Smooth muscle cell (in vitro differentiated cells): ENCODE measurements around the gene FCF1. TPM values are rescaled to one million over a fixed set of nuclear protein-coding genes. Genes with fewer than 3 reads are reported as not detected.

Source experiments
- DNase-seq: peaks from one replicate; lab custom pipeline; 2025; ENCODE audit not compliant: unreplicated experiment; lab: John Stamatoyannopoulos, UW
- H2AFZ ChIP-seq: fragments of 200-600 bp; sonication (generic); 2 replicates; pipeline ENCODE4 v1.6.0; 2016; ENCODE audit warnings: antibody characterized with exemption, low read depth, mild to moderate bottlenecking
- H3F3A ChIP-seq: fragments of 200-600 bp; sonication (generic); 2 replicates; pipeline ENCODE4 v1.6.0; 2017; ENCODE audit warnings: antibody characterized with exemption, low read depth
- H3K27ac ChIP-seq: fragments of 200-600 bp; sonication (generic); 2 replicates; pipeline ENCODE4 v1.5.1; 2016; ENCODE audit warnings: low read depth, mild to moderate bottlenecking
- H3K27me3 ChIP-seq: fragments of 200-600 bp; sonication (generic); 2 replicates; pipeline ENCODE4 v1.6.1; 2016; ENCODE audit warnings: low read depth, mild to moderate bottlenecking
- H3K36me3 ChIP-seq: fragments of 200-600 bp; sonication (generic); 2 replicates; pipeline ENCODE4 v1.5.1; 2016; ENCODE audit warnings: low read depth
- H3K4me1 ChIP-seq: fragments of 200-600 bp; sonication (generic); 2 replicates; pipeline ENCODE4 v1.5.1; 2016; ENCODE audit warnings: low read depth
- H3K4me2 ChIP-seq: fragments of 200-600 bp; sonication (generic); 2 replicates; pipeline ENCODE4 v1.6.0; 2016; ENCODE audit warnings: mild to moderate bottlenecking
- H3K4me3 ChIP-seq: fragments of 200-600 bp; sonication (generic); 2 replicates; pipeline ENCODE4 v1.5.1; 2016; ENCODE audit warnings: mild to moderate bottlenecking
- H3K79me2 ChIP-seq: fragments of 200-600 bp; sonication (generic); 2 replicates; pipeline ENCODE4 v1.6.0; 2016; ENCODE audit warnings: low read depth, mild to moderate bottlenecking
- H3K9ac ChIP-seq: fragments of 200-600 bp; sonication (generic); 2 replicates; pipeline ENCODE4 v1.6.0; 2016; ENCODE audit warnings: low read depth
- H3K9me3 ChIP-seq: fragments of 200-600 bp; sonication (generic); replicated peaks from 2 replicates; pipeline ENCODE4 v1.5.1; 2016; ENCODE audit warnings: low read depth
- H4K20me1 ChIP-seq: fragments of 200-600 bp; sonication (generic); 2 replicates; pipeline ENCODE4 v1.6.0; 2016; ENCODE audit warnings: low read depth
- CTCF ChIP-seq: fragments of 200-600 bp; sonication (generic); IDR thresholded peaks from 2 replicates; pipeline ENCODE4 v1.5.1; 2017; ENCODE audit warnings: borderline replicate concordance, mild to moderate bottlenecking, antibody characterized with exemption; ENCODE audit not compliant: insufficient read depth, poor library complexity, severe bottlenecking
- WGBS: methylation state at CpG from one replicate; pipeline ENCODE4 v1.1.7; 2016; ENCODE audit warnings: low lambda C conversion rate; 5-methylcytosine and 5-hydroxymethylcytosine counted together
- polyA plus RNA-seq: library from polyadenylated mRNA; unstranded; fragments of >200 nt; fragmentation: Nextera tagmentation; extraction: Ambion mirVana; gene quantifications from 2 replicates; pipeline ENCODE4 v1.2.1, GENCODE V29; 2016
- total RNA-seq: library from RNA; depleted of rRNA; stranded (reverse); fragments of >200 nt; gene quantifications from 2 replicates; pipeline ENCODE4 v1.2.3, GENCODE V29; 2014

FCF1 gene
- total and polyA plus RNA-seq, 2 experiments from 2014 or later = 14.6 to 36.2 TPM

- peak overlapping the region; percentile 61 for H3K27ac ChIP-seq
- H4K20me1 ChIP-seq = peaks cover 71% of the 10 kb centered on the region
- H3F3A ChIP-seq = no peaks in the 10 kb centered on the region
- no peak for DNase-seq
- no peaks in the 10 kb centered on the region for H3K4me1 ChIP-seq
- no peak overlapping the region for H2AFZ ChIP-seq
- TF ChIP-seq CTCF = no peak
- WGBS = 53% methylated on average over 2 of the region's 2 CpGs
- no peak overlapping the region for H3K9ac ChIP-seq
- no peaks in the 10 kb centered on the region for H3K36me3 ChIP-seq
- no peaks in the 10 kb centered on the region for H3K27me3 ChIP-seq
- H3K9me3 ChIP-seq = no peaks in the 10 kb centered on the region
- no peak overlapping the region for H3K4me2 ChIP-seq
- peaks cover 91% of the 10 kb centered on the region for H3K79me2 ChIP-seq
- no peak overlapping the region for H3K4me3 ChIP-seq
Measured at GRCh38 chr14:74697543-74697942, 15.4 kb upstream of the FCF1 start.

GRCh38 chr14:74697976-74698375, 15.0 kb upstream of the FCF1 start:
- H3K9ac ChIP-seq = no peak overlapping the region
- peak overlapping the region; percentile 61 for H3K27ac ChIP-seq
- 100% methylated on average over 2 of the region's 2 CpGs for WGBS
- H3K9me3 ChIP-seq = no peaks in the 10 kb centered on the region
- no peaks in the 10 kb centered on the region for H3K36me3 ChIP-seq
- H3K79me2 ChIP-seq = peaks cover 94% of the 10 kb centered on the region
- H3F3A ChIP-seq = no peaks in the 10 kb centered on the region
- H2AFZ ChIP-seq = no peak overlapping the region
- no peak for DNase-seq
- TF ChIP-seq CTCF = no peak
- H3K4me3 ChIP-seq = no peak overlapping the region
- H3K4me1 ChIP-seq = no peaks in the 10 kb centered on the region
- H3K4me2 ChIP-seq = no peak overlapping the region
- H4K20me1 ChIP-seq = peaks cover 67% of the 10 kb centered on the region
- no peaks in the 10 kb centered on the region for H3K27me3 ChIP-seq

- H3K9me3 ChIP-seq = no peaks in the 10 kb centered on the region
- peaks cover 94% of the 10 kb centered on the region for H3K79me2 ChIP-seq
- H3K4me1 ChIP-seq = no peaks in the 10 kb centered on the region
- H3K27me3 ChIP-seq = no peaks in the 10 kb centered on the region
- H3K4me3 ChIP-seq = no peak overlapping the region
- H3F3A ChIP-seq = no peaks in the 10 kb centered on the region
- no peak overlapping the region for H2AFZ ChIP-seq
- no peaks in the 10 kb centered on the region for H3K36me3 ChIP-seq
- TF ChIP-seq CTCF = no peak
- H3K9ac ChIP-seq = no peak overlapping the region
- H3K27ac ChIP-seq = peak overlapping the region; percentile 61
- 100% methylated on average over 4 of the region's 4 CpGs for WGBS
- H3K4me2 ChIP-seq = no peak overlapping the region
- H4K20me1 ChIP-seq = peaks cover 63% of the 10 kb centered on the region
- no peak for DNase-seq
Measured at GRCh38 chr14:74698465-74698864, 14.5 kb upstream of the FCF1 start.

- Histone ChIP-seq H3K4me2 (no peak overlapping the region), H3K4me3 (no peak overlapping the region), H3K79me2 (peaks cover 97% of the 10 kb centered on the region), H3K27ac (no peak overlapping the region), H3K27me3 (no peaks in the 10 kb centered on the region), H3K36me3 (no peaks in the 10 kb centered on the region), H3K9ac (no peak overlapping the region), H3K4me1 (no peaks in the 10 kb centered on the region), H3F3A (peaks cover 2% of the 10 kb centered on the region), H2AFZ (no peak overlapping the region), H3K9me3 (no peaks in the 10 kb centered on the region), H4K20me1 (peaks cover 78% of the 10 kb centered on the region)
- DNase-seq = no peak
- no peak for TF ChIP-seq CTCF
- 97% methylated on average over 2 of the region's 2 CpGs for WGBS
Measured at GRCh38 chr14:74702293-74702692, 10.7 kb upstream of the FCF1 start.
